ENCODE measurements around the gene FOSL1.

The FOSL1 gene

DNA sequence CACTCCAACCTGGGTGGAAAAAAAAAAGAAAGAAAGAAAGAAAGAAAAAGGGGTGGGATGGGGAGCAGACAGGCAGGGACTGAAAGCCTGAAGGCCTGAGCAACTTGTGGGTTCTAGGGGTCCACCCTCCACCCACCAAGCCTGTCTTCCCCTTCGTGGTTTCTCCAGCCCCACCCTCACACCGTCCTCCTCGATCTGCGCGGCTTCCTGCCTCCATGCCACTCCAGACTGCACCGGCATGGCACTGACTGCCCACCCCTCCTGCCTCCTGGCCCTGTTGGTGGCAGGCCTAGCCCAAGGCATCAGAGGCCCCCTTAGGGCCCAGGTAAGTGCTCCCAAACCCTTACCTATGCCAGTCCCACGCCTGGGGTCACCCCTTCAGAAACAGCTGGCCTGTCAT is 20.6 kb downstream of the FOSL1 start, which contains the start of gene CTSW:
Gene CTSW, plus strand, starts transcription at position 221 of the 400 bp plus-strand sequence. Its CDS starts 18 bp downstream, at position 239.
- DNase-seq = peak; percentile 79

DNA sequence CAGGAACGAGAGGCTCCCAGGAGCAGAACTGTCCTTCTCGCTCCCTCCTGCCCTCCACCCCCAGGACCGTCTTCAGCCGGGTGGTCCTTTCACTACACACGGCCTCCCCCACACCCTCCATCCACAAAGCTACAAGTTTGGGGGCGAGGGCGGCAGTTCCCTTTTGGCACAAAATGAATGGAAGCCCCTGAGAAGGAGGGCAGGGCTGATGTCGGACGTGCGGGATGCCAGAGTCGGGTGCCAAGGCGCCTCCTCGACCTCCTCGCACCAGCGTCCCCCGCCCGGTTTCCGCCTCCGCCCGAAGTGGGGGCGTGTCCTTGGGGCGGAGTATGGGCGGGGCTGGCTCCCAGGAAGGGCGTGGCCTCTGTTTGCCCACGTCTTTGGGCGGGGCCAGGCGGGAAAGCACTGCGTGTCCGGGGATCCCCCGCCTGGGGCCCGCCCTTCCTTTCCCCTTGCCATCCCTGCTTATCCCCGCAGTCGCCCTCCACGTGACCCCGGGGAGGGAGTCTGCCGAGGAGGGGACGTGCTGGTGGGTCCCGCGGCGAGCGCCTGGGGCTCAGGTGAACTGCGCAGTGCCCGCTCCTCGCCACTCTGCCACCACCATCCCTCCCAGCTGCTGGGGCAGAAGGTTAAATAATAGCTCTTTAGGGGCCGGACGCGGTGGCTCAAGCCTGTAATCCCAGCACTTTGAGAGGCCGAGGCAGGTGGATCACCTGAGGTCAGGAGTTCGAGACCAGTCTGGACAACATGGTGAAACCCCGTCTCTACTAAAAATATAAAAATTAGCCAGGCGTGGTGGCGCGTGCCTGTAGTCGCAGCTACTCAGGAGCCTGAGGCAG is 26.7 kb downstream of the FOSL1 start:
- peak; percentile 92 for DNase-seq

DNA sequence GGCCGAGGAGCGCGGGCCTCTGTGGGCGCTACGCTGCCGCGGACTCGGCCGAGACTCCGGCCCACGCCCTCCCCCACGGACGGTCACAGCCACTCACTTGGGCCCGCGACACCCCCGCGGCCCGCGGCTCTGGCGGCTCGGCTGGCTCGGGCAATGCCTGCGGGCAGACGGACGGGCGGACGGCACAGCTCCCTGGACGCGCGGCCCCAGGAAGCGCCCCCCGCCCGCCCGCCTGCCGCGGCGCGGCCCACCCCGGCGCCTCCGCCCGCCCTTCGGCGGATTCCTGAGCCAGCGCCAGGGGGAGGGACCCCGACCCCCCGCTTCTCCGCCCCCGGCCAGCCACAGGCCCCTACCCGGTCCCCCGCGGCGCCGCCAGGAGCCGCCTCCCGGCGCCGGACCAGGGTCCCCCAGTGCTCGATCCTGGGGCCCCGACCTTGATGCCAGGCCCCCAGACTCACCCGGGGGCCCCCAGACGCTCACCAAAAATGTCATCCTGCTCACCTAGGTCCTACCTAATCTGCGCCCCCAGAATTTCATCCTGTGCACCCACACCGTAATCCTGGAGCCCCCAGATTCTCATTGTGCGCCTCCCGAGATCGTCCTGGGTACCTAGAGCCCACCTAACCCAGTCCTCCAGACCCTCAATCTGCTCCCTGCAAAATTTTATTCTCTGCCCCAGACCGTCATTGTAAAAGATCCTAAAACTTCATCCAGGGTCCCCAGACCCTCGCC is 27.4 kb downstream of the FOSL1 start, which contains the start of gene EFEMP2:
Gene EFEMP2, minus strand, starts transcription at position 215 of the 732 bp plus-strand sequence. CDS start 446 bp downstream, outside the sequence.
- DNase-seq = no peak

DNA sequence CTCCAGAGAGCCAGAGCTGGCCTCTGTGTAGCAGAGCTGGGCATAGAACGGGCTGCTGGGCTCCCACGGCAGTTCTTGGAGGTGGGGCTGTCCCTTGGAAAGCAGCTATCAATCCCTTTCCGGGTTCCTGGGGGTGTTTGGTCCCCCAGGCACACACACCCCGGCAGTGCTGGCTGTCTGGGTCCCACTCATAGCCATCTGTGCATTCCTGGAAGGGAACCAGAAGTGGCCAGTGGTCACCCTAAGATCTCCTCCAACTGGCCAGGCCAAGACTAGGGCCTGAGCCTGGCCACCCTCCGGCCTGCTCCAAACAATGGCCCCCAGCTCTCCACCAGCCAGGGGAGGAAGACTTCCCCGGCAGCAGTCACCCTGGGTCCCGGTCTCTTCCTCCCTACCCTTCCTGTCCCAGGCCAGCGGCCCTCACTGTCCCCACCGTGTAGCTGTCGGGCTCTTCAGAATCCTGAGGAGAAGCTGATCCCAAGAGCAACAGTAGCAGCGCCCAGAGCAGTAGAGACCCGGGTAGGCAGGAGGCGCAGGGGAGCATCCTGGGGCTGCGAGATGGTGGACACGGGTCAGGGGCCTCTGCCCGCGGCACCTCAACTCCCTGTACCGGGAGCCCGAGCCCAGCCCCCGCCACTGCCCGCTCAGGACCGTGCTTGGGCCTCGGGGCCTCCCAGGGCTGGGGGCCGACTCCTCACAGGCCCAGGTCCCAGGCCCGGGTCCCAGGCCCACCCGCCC is 28.2 kb downstream of the FOSL1 start:
- no peak for DNase-seq

DNA sequence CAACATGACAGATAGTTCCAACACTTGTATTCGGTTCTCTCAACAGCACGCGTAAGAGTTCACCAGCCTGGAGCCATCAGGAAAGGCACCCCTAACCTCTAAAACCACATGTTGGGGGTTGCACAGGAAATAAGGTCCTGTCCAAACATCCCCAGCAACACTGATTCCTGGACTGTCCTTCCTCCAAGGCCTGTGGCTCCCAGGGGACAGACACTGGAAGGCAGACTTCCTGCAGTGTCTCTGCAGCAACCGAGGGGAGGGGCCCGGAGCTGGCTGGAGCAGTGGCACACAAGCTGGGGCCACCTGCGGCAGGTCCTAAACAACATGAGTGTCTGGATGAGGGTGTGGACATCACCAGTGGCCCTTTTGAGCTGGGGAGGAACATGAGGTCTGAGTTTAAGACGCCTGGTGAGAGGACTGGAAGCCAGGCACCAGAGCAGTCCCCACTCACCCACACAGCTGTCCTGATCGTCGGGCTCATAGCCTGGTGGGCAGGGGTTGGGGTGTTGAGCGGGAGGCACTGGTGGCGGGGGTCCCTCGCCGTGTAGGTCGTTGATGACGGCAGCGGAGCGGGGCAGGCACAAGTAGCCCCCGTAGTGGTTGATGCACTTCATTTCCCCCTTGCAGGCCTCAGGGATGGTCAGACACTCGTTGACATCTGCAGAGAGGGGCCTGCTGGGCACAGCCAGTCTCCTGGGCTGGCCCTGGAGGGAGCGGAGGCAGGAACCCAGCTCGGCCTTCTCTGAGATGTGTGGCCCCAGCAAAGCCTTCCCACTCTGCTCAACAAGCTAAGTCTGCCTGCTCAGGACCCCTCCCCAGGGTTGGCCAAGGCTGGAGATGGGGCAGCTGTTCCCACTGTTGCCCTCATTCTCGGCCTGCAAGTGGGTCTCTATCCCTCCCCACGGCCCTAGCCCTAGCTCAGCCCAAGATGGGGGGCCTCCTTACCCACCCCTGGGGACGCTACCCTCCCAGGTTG is 29.2 kb downstream of the FOSL1 start:
- DNase-seq = no peak

DNA sequence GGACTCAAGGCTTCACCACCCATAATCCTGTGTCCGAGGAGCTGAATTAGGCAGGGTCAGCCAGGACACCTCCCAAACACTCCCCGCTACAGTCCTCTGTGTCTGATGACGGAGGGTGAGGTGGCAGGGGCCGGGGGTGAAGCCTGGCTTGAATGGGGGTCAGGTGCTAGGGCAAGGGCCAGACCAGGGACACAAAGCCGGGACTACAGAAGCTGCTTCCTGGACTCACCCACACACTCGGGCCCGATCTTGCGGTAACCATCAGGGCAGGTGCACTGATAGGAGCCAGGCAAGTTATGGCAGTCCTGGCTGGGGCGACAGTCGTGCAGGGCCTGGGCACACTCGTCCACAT is 29.9 kb downstream of the FOSL1 start:
- DNase-seq = no peak

DNA sequence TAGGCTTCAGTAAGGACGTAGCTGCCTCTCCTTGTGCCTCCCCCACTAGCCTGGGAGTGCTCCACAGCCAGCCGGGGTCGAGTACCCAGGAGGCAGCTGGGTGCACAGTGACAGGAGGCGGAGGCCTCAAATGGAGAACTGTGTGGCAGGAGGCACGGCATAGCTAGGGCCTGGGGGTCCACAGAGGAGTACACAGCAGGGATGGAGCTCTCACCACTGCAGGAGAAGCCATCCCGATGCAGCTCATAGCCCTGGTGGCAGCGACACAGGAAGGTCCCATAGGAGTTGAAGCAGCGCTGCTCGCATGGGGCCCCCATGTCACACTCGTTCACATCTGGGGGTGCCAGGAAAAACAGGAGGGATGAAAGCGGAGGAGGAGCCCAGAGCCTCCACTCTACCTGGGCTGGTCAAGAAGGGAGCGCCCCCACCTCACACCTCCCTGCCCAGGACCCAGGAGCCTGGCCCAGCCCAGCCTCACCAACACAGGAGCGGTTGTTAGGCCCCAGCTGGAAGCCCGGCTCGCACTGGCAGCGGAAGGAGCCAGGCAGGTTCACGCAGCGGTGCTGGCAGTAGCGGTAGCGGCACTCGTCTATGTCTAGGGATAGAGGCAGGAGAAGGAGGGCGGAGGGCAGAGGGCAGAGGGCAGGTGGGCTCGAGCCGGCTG is 30.4 kb downstream of the FOSL1 start:
- DNase-seq = no peak

DNA sequence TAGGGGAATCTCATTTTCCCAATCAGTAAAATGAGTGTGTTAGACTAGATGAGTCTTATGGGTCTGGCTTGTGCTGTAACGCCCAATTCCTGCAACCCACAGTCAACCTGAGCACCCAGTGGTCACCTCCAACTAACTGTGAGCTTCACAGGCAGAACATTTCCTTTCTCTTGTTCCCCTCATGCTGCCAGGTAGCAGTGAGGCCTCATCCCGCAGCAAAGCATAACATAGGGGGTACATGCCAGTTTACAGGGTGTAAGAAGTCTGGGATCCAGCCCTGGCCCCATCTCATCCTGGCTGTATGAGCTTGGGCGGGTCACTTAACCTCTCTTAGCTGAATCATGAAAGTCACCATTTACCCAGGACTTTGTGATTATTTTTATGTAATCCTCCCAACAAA is 31.3 kb downstream of the FOSL1 start:
- DNase-seq = no peak

DNA sequence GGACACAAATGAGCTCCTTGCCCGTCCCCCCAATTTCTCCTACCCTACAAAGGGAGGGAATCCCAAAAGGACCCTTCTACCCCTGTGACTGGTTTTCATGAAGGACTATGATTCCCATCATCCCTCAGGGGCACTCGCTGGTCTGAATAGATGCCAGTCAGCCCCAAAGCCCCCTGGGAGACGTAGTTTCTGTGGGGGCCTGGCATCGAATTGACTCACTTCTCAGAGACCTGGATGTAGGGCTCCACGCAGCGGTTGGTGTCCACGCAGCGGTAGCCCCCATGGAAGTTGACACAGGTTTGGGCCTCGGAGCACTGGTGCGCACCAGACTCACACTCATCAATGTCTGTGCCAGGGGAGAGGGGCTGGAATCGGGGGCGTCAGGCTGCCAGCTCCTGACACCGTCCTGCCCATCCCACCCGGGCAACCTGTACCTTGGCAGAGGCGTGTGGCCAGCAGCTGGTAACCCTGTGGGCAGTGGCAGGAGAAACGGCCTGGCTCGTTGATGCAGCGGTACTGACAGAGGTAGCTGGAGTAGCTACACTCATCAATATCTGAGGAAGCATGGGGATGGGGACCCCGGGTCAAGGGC is 32.0 kb downstream of the FOSL1 start:
- no peak for DNase-seq

DNA sequence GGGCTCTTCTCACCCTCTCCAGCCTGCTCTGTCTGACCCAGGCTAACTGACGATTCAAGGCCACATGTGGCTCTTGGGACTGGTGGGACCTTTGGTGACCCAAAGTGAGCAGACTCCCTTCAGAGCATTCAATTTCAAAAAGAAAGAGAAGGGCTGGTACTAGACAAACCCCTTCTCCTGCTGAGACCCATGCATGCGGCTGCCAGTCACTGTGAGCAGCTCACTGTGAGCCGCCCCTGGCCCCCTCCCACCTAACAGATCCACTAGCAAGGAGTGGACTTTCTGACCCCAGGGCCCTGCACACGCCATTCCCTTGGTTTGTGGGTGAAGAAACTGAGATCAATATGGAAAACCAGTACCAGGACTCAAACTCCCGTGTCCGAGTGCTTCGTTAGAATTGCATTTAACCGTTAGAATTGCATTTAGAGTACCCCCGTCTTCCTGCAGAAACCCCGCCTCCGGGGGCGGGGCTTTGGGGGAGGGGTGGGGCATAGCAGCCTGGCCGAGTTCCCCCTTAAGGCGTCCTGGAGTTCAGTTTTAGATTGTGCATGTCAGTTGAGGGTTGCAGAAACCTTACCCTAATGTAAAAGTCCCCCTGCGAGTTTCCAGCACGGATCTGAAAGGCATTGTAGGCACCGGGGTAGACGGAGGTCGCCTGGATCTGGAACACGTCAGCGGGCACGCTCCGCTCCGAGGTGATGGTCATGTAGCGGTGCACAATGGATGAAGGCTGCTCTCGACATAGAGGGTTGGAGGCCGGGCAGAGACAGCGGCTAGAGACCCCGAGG is 32.7 kb downstream of the FOSL1 start:
- no peak for DNase-seq

DNA sequence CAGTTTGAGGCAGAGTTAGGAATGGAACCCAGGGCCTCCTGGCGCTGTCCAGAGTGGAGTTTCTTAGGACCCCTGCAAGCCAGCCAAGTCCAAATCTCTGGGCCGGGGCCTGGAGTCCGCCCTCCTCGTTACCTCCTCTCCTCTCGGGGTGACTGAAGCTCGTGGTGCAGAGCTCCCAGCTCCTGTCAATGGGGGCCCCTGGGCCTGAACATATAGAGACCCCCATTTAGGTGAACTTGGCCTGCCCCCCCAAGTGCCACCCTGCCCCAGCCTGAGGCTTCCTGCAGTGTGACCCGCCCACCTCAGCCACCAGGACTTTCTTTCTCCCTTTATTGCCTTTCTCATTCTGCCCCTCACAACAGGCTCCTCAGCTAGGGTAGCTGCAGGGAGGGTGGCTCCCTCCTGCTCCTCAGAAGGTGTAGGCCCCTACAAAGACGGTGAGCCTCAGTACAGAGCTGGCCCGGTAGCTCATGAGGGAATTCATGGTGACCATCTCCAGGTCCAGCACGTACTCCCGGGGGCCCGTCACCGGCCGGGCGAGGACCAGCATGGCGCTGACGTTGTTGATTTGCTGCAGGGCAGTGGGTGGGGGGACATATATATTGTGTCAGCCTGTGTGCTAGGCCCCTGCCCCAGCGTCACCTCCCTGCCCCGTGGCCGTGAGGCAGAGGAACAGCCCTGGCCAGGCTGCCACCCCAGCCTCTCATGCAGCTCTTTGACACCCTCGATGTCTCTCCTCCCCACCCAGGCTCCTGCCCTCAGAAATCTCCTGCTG is 33.5 kb downstream of the FOSL1 start:
- no peak for DNase-seq

DNA sequence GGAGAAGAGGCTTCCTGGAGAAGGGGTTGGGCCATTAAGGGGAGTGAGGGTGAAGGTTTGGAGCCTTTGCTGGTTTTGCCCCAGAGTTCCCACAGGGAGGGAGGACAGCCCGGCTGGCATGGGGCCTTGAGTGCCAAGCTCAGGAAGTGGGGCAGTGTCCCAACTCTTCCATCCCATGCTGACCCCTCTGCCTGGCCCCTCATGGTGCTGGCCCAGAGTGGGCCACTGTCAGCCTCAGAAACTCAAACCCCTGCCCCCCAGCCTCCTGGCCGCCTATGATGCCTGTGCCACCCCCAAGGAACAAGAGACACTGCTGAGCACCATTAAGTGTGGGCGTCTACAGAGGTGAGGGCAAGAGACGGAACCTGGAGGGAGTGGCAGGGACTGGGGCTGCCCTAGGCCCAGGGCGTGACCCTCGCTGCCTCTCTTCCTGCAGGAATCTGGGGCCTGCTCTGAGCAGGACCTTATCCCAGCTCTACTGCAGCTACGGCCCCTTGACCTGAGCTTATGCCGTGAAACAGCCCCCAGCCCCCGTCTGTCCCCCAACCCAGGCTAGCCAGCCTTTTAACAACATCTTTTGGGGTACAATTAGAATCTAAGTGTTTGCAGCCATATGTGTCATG is 34.5 kb downstream of the FOSL1 start:
- DNase-seq = no peak

DNA sequence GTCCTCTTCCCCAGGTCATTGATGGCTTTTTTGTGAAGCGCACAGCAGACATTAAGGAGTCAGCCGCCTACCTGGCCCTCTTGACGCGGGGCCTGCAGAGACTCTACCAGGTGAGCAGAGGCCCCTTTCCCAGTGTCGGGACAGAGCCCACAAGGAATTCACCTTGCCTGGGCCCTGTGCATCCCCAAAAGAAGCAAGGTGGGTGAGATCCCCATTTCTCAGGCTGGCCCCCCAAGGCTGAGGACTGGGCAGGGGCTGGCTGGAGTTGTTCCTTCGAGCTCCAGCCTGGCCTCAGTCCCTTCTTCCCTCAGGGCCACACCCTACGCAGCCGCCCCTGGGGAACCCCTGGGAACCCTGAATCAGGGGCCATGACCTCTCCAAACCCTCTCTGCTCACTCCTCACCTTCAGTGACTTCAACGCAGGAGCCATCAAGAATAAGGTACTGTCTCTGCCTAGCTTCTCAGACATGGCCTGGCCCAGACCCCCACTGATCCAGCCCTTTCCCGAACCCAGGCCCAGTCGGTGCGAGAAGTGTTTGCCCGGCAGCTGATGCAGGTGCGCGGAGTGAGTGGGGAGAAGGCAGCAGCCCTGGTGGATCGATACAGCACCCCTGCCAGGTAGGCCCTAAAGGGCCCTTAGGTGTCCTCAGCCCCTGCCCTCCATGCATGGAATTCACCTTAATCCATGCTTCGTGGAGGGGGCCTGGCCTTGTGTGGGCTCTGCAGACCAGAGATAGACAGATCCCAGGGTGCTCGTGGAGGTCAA is 35.3 kb downstream of the FOSL1 start:
- DNase-seq = no peak

DNA sequence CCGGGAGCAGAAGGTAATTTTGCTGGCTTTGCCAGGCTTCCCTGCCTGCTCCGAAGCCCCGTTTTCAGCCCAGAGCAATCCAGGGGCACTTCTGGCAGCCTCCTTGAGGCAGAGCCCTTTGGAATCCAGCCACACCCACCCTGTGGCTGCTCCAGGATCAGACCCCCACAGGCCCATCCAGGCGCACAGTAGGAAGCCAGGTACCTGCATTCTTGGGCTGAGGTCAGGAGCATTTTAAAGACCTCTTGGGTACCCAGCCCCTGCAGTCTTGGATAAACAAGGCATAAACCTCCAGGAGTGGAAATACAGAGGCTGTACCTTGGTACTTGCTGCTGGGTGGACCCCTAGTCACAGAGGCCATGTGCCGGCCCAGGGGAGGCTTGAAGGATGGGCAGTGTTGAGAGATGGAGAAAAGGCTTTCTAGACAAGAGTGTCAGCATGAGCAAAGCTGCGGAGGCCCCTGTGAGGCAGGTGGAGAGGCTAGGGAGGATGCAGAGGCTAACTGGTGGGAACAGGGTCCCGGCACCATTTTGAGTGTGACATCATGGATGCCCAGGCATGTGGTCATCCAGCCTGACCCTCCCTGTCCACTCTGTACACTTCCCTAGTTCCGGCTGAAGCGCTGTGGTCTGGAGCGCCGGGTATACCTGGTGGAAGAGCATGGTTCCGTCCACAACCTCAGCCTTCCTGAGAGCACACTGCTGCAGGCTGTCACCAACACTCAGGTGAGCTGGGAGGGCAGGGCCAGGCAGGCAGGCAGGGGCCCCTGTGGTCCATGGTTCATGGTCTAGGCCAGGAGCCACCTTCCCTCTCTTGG is 36.1 kb downstream of the FOSL1 start:
- DNase-seq = no peak

DNA sequence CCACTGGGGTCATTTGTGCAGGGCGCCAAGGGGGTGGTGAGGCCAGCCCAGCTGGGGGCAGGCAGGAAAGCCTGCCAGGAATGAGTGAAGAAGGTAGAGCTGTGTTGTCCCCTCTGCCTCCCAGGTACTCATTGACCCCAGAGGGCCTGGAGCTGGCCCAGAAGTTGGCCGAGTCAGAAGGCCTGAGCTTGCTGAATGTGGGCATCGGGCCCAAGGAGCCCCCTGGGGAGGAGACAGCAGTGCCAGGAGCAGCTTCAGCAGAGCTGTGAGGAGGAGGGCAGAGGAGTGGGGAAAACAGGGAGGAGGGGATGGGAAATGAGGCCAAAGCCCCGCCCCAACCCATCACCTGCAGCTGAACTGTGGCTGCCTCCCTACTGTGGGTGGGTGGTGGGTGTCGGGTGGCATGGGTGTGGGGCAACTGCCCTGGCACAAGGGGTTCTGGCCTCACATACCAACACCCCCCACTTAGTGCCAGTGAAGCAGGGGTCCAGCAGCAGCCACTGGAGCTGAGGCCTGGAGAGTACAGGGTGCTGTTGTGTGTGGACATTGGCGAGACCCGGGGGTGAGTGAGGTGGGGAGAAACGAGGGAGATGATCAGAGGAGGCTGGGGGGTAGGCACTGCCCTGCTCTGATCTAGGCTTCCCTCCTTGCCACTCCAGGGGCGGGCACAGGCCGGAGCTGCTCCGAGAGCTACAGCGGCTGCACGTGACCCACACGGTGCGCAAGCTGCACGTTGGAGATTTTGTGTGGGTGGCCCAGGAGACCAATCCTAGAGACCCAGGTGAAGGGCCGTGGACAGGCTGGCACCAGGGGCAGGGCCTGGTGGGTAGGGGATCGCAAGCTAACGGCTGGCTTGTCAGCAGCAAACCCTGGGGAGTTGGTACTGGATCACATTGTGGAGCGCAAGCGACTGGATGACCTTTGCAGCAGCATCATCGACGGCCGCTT is 37.0 kb downstream of the FOSL1 start:
- DNase-seq = no peak

DNA sequence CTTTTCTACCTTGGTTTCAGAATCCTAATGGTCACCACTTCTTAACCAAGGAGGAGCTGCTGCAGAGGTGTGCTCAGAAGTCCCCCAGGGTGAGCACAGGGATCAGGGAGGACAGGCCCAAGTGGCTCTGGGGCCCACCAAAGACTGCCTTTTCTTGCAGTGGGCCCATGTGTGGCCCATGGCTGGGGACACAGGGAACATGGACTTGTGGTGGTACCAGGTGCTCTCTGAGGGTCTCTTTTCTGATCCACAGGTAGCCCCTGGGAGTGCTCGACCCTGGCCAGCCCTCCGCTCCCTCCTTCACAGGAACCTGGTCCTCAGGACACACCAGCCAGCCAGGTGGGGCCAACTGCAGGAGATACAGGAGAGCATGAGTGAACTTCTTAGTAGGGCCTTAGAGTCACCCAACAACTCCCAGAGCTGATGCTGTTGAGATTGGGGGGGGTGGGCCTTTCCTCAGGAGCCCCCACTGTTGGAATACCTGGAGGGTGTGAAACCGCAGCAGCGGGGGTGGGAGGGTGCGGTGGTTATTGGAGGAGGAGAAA is 37.9 kb downstream of the FOSL1 start:
- no peak for DNase-seq
